Endothelial cell of umbilical vein (primary cell): ENCODE measurements around the gene KCNAB2. TPM values are rescaled to one million over a fixed set of nuclear protein-coding genes. Genes with fewer than 3 reads are reported as not detected.

ENCODE experiments used
- BruUV-seq: library from RNA; stranded (reverse); fragments of 400-500 nt; replicated peaks from 2 replicates; lab custom pipeline; 2021; lab: Mats Ljungman, UMichigan
- CTCF ChIA-PET: fragments of 300-600, 350-600 bp; sonication (Branson Sonifier 250); formaldehyde crosslinking; loops from one replicate; lab custom pipeline; 2021; ENCODE audit warnings: antibody characterized with exemption, inconsistent platforms; lab: Charles Lee
- POLR2A ChIA-PET: fragments of 300-600, 350-600 bp; sonication (Branson Sonifier 250); formaldehyde crosslinking; loops from one replicate; lab custom pipeline; 2021; ENCODE audit warnings: antibody characterized with exemption, inconsistent platforms; lab: Charles Lee
- DNase-seq: peaks from one replicate; pipeline ENCODE4 v3.0.0-alpha.2; 2011; ENCODE audit warnings: low read depth, low spot score
- FAIRE-seq: peaks from 2 replicates; lab custom pipeline; 2011; peaks lifted over from hg19 to GRCh38; lab: Jason Lieb, UNC
- H2AFZ ChIP-seq: 2 replicates; pipeline ENCODE4 v1.6.0; 2012; ENCODE audit warnings: low read depth, low read length, control low read depth, inconsistent platforms
- H3K27ac ChIP-seq: 2 replicates; pipeline ENCODE4 v1.5.1; 2011; ENCODE audit warnings: low read depth, mild to moderate bottlenecking, control low read depth, low read length, moderate library complexity; ENCODE audit not compliant: insufficient read depth
- H3K27me3 ChIP-seq, 2 experiments: 2 replicates each; pipeline versions ENCODE4 v1.6.0 to v1.6.1; 2011; ENCODE audit warnings: low read length in 2 of 2, mixed read lengths in 1 of 2; ENCODE audit not compliant: control insufficient read depth in 2 of 2, insufficient read depth in 2 of 2
- H3K36me3 ChIP-seq, 2 experiments: 2 replicates in 1 of 2; 3 replicates in 1 of 2; pipeline ENCODE4 v1.5.1; 2011; ENCODE audit warnings: low read length in 2 of 2, mild to moderate bottlenecking in 1 of 2, moderate library complexity in 1 of 2; ENCODE audit not compliant: control insufficient read depth in 2 of 2, insufficient read depth in 2 of 2; ENCODE audit errors: extremely low read depth in 1 of 2
- H3K4me1 ChIP-seq: 3 replicates; pipeline ENCODE4 v1.5.1; 2011; ENCODE audit warnings: mild to moderate bottlenecking, low read length; ENCODE audit not compliant: control insufficient read depth, insufficient read depth; ENCODE audit errors: extremely low read depth
- H3K4me2 ChIP-seq: 2 replicates; pipeline ENCODE4 v1.6.1; 2011; ENCODE audit warnings: low read length, control low read depth, mixed read lengths; ENCODE audit not compliant: insufficient read depth
- H3K4me3 ChIP-seq, 3 experiments: fragments of 200-600 bp in 1 of 3; sonication (generic), shearing (Covaris generic) in 1 of 3; replicated peaks in 1 of 3; 2 replicates each; pipeline ENCODE4 v1.5.1; 2011 to 2016; ENCODE audit warnings: control low read depth in 3 of 3, low read length in 3 of 3, mild to moderate bottlenecking in 2 of 3, inconsistent platforms in 1 of 3, low read depth in 1 of 3, moderate library complexity in 1 of 3; ENCODE audit not compliant: insufficient read depth in 1 of 3
- H3K79me2 ChIP-seq: 2 replicates; pipeline ENCODE4 v1.6.0; 2012; ENCODE audit warnings: low read length, inconsistent platforms; ENCODE audit not compliant: control insufficient read depth, insufficient read depth
- H3K9ac ChIP-seq: replicated peaks from 2 replicates; pipeline ENCODE3; 2011; ENCODE audit warnings: low read length, control low read depth; ENCODE audit not compliant: insufficient read depth; ENCODE audit errors: extremely low read depth
- H3K9me1 ChIP-seq: replicated peaks from 3 replicates; pipeline ENCODE4 v1.6.0; 2011; ENCODE audit warnings: mild to moderate bottlenecking, low read length; ENCODE audit not compliant: control insufficient read depth, insufficient read depth; ENCODE audit errors: extremely low read depth
- H3K9me3 ChIP-seq: replicated peaks from 2 replicates; pipeline ENCODE4 v1.5.1; 2012; ENCODE audit warnings: low read length, inconsistent platforms; ENCODE audit not compliant: control insufficient read depth, insufficient read depth
- H4K20me1 ChIP-seq: replicated peaks from 2 replicates; pipeline ENCODE3; 2011; ENCODE audit warnings: mild to moderate bottlenecking, low read length; ENCODE audit not compliant: control insufficient read depth, insufficient read depth; ENCODE audit errors: extremely low read depth
- EZH2 ChIP-seq: IDR thresholded peaks from 2 replicates; pipeline ENCODE4 v1.6.1; 2012; ENCODE audit warnings: borderline replicate concordance, low read depth, mild to moderate bottlenecking, moderate library complexity, low read length, inconsistent platforms; ENCODE audit not compliant: severe bottlenecking
- POLR2A ChIP-seq: IDR thresholded peaks from 2 replicates; pipeline ENCODE4 v1.6.1; 2012; ENCODE audit warnings: low read depth, mild to moderate bottlenecking, control low read depth, low read length
- dilution Hi-C: fragments of 300-500 bp; cut with MboI; formaldehyde crosslinking; loops from one replicate; pipeline ENCODE4 v1.15.0; 2019; ENCODE audit warnings: low sequenced_read_pairs; ENCODE audit not compliant: extremely low pct_ligation_motif_present
- intact Hi-C: fragments of 100-400 bp; cut with micrococcal nuclease; formaldehyde crosslinking; loops from one replicate; pipeline ENCODE4 v1.10.0; 2022
- polyA plus RNA-seq, 4 experiments: library from polyadenylated mRNA; depleted of rRNA in 3 of 4; stranded (reverse) in 3 of 4; unstranded in 1 of 4; fragments of >200 nt; gene quantifications; 2 replicates each; pipeline versions ENCODE4 v1.2.1 to v1.2.3, GENCODE V29; 2011 to 2012; ENCODE audit warnings: missing spikeins in 1 of 4
- total RNA-seq: library from RNA; stranded (reverse); gene quantifications from 2 replicates; pipeline ENCODE4 v1.2.3, GENCODE V29; 2021
- TF ChIP-seq, protein P1 (sequence below): IDR thresholded peaks from 2 replicates; pipeline ENCODE4 v1.6.1; 2011; ENCODE audit not compliant: insufficient read depth, insufficient read length

KCNAB2 gene
- total and polyA plus RNA-seq, 2 donors (not counting 3 experiments of a cell fraction or from before 2014, with no cell fraction given), result 2.4 to 3.8 TPM

DNA sequence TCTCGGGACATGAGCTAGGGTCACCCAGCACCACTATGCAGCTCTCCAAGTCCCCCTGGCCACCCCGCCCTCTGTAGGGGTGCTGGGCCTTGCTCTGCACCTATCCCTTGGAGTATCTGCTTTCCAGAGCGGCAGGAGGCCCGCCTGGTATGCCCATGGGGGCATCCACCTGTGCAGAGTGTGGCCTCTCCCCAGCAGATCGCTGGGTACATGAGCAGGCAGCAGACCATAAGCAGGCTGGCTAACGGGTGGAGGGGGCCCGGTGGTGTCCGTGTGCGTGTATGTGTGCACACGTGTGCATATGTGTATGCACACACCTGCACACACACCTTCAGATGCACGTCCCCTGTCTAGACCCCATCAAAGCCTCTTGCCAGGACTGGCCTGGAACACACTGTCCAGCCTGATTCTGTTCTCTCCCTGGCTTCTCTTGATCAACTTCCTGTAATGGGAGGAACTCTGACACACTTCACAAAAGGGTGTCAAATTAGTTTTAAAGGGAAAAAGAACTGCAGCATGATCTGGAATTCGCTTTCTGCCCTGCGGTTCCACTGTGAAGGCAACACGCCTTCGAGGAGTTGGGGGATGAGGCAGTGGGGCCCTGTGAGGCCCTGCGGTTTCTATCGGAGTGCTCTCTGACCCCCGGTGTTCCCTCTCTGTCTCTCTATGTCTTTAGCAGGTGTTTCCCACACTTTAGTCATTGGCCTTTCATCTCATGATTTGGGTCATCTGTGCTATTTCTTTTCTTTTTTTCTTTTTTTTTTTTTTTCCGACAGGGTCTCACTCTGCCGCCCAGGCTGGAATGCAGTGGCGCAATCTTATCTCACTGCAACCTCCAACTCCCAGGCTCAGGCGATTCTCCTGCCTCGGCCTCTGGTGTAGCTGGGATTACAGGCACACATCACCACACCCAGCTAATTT, 36.3 kb upstream of the KCNAB2 start:
- no peak for TF ChIP-seq EZH2
- Histone ChIP-seq H3K79me2 (no peaks in the 10 kb centered on the region), H3K36me3 (no peaks in the 10 kb centered on the region), H2AFZ (no peak overlapping the region), H3K9ac (no peak overlapping the region), H3K9me3 (no peaks in the 10 kb centered on the region), H4K20me1 (no peaks in the 10 kb centered on the region), H3K27ac (no peak overlapping the region), H3K4me2 (no peak overlapping the region), H3K4me3 (no peak overlapping the region), H3K27me3 (no peaks in the 10 kb centered on the region), H3K4me1 (no peaks in the 10 kb centered on the region), H3K9me1 (no peaks in the 10 kb centered on the region)
- ChIA-PET CTCF (no interaction called here), POLR2A (no interaction called here)
- intact Hi-C loops (no loop called here), dilution Hi-C loops (no loop called here)
- DNase-seq (no peak), FAIRE-seq (no peak)
- no TSS peak for BruUV-seq

DNA sequence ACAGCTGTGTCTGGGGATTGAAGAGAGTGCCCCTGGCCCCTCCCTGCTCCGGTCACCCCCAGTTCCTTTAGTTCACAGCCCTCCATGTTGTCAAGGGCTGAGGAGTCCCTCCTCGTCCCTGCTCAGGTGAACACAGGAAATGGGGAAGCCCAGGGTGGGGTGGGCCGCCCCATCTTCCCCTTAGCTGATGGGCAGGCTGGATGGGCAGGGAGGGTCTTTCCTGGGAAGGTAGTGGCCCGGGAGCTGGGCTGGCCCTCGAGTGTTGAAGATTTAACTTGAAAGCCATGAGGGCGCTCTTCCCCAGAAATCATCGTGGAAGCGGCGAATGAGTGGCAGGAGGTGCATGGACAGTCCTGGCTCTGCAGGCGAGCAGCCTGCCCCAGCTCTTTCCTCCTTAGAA, 35.1 kb upstream of the KCNAB2 start:
- no TSS peak for BruUV-seq
- Histone ChIP-seq H3K4me3 (no peak overlapping the region), H3K27ac (no peak overlapping the region), H3K9me1 (no peaks in the 10 kb centered on the region), H2AFZ (no peak overlapping the region), H4K20me1 (no peaks in the 10 kb centered on the region), H3K27me3 (no peaks in the 10 kb centered on the region), H3K9me3 (no peaks in the 10 kb centered on the region), H3K36me3 (no peaks in the 10 kb centered on the region), H3K4me2 (no peak overlapping the region), H3K9ac (no peak overlapping the region), H3K4me1 (no peaks in the 10 kb centered on the region), H3K79me2 (no peaks in the 10 kb centered on the region)
- POLR2A ChIA-PET, result no interaction called here
- CTCF ChIA-PET, result no interaction called here
- no peak for DNase-seq
- dilution Hi-C loops, result no loop called here
- FAIRE-seq, result no peak
- TF ChIP-seq POLR2A (no peak), EZH2 (no peak)
- TF ChIP-seq, protein P1, sequence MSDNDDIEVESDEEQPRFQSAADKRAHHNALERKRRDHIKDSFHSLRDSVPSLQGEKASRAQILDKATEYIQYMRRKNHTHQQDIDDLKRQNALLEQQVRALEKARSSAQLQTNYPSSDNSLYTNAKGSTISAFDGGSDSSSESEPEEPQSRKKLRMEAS, result no peak
- intact Hi-C loops, result no loop called here
